Prostate gland (tissue), 2 donors: Measurements from ENCODE around the gene ARFGEF3. TPM values are rescaled to one million over a fixed set of nuclear protein-coding genes. Genes with fewer than 3 reads are reported as not detected.

Experiments
- DNase-seq: peaks from one replicate; pipeline ENCODE4 v3.0.0-alpha.2; 2019; ENCODE audit warnings: low spot score
- H3K27ac ChIP-seq, 2 donors: fragments of 200-600 bp; sonication (generic); 2 replicates each; pipeline ENCODE4 v1.5.1; 2017 to 2019
- H3K27me3 ChIP-seq: fragments of 200-600 bp; sonication (generic); replicated peaks from 2 replicates; pipeline ENCODE4 v1.5.1; 2019; ENCODE audit not compliant: insufficient read depth
- H3K36me3 ChIP-seq, 2 donors: fragments of 200-600 bp; sonication (generic); 1 replicate in 1 of 2; 2 replicates in 1 of 2; pipeline versions ENCODE4 v1.5.1 to v1.8.1; 2017 to 2019
- H3K4me1 ChIP-seq: fragments of 200-600 bp; sonication (generic); replicated peaks from 2 replicates; pipeline ENCODE4 v1.5.1; 2019
- H3K4me3 ChIP-seq, 2 donors: fragments of 200-600 bp; sonication (generic); 2 replicates each; pipeline ENCODE4 v1.5.1; 2017 to 2019
- H3K9me3 ChIP-seq: fragments of 200-600 bp; sonication (generic); 2 replicates; pipeline ENCODE4 v1.5.1; 2017
- POLR2A ChIP-seq: fragments of 450-650 bp; IDR thresholded peaks from one replicate; pipeline ENCODE4 v1.6.1; 2016; ENCODE audit warnings: antibody characterized with exemption, mild to moderate bottlenecking
- POLR2AphosphoS5 ChIP-seq: sonication (generic); formaldehyde crosslinking; IDR thresholded peaks from one replicate; pipeline ENCODE4 v1.6.1; 2017; ENCODE audit warnings: antibody characterized with exemption
- WGBS: methylation state at CpG from one replicate; pipeline ENCODE4 v1.1.5; 2018; 5-methylcytosine and 5-hydroxymethylcytosine counted together
- intact Hi-C: fragments of 100-400 bp; cut with DNase I; formaldehyde crosslinking; loops from one replicate; pipeline ENCODE4 v1.14.2; 2022
- total RNA-seq, 2 donors: library from RNA; depleted of rRNA; stranded (reverse); fragments of >200 nt; gene quantifications; one replicate each; pipeline ENCODE4 v1.1.0, GENCODE V29; 2016
- TF ChIP-seq, protein P1 (sequence below), 4 experiments: fragments of 200-600 bp in 2 of 4; fragments of 450-650 bp in 2 of 4; sonication (generic) in 2 of 4; IDR thresholded peaks; 1 replicate in 3 of 4; 2 replicates in 1 of 4; pipeline ENCODE4 v1.5.1; 2016 to 2019; ENCODE audit warnings: antibody characterized with exemption in 4 of 4, mild to moderate bottlenecking in 2 of 4, moderate library complexity in 2 of 4

Gene ARFGEF3
- total RNA-seq, 2 donors from 2014 or later = 41.0 to 80.1 TPM

DNA sequence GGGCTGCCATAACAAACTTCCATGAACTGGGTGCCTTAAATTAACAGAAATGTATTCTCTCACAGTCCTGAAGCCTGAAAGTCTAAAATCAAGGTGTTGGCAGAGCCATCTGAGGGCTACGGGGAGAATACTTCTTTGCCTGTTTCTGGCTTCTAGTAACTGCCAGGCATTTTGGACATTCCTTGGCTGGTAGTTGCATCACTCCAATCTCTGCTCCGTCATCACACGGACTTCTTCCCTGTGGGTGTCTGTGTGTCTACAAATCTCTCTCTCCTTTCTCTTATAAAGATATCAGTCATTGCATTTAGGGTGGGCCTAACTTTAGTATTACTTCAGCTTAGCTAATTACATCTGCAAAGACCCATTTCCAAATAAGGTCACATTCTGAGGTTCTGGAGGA, 33.6 kb upstream of the ARFGEF3 start:
- Histone ChIP-seq H3K4me3 (no peak overlapping the region), H3K9me3 (no peaks in the 10 kb centered on the region), H3K27me3 (no peaks in the 10 kb centered on the region), H3K27ac (no peak overlapping the region), H3K4me1 (no peaks in the 10 kb centered on the region), H3K36me3 (no peaks in the 10 kb centered on the region)
- intact Hi-C loops = no loop called here
- TF ChIP-seq POLR2AphosphoS5 (no peak), POLR2A (no peak)
- TF ChIP-seq, protein P1, sequence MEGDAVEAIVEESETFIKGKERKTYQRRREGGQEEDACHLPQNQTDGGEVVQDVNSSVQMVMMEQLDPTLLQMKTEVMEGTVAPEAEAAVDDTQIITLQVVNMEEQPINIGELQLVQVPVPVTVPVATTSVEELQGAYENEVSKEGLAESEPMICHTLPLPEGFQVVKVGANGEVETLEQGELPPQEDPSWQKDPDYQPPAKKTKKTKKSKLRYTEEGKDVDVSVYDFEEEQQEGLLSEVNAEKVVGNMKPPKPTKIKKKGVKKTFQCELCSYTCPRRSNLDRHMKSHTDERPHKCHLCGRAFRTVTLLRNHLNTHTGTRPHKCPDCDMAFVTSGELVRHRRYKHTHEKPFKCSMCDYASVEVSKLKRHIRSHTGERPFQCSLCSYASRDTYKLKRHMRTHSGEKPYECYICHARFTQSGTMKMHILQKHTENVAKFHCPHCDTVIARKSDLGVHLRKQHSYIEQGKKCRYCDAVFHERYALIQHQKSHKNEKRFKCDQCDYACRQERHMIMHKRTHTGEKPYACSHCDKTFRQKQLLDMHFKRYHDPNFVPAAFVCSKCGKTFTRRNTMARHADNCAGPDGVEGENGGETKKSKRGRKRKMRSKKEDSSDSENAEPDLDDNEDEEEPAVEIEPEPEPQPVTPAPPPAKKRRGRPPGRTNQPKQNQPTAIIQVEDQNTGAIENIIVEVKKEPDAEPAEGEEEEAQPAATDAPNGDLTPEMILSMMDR (IDR thresholded peaks at IDR 0.05) = no peak
- 89% methylated on average over 3 of the region's 3 CpGs for WGBS
- no peak for DNase-seq

DNA sequence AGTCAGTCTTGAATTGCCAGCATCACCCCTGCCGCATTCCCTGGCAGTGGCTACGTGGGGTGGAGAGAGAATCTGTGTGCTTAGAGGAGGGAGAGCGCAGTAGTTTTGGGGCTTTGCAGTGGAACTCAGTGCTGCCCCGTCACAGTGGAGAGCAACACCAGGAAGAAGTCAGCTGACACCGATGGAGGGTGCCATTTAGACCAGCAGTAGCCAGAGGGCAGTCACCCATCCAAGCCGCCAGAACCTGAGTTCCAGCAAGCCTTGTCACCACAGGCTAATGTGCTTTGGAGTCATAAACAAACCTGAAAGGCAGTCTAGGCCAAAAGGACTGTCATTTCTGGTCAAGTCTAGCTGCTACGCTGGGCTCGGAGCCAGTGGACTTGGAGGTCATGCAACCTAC, 32.5 kb upstream of the ARFGEF3 start:
- Histone ChIP-seq H3K27me3 (no peaks in the 10 kb centered on the region), H3K36me3 (no peaks in the 10 kb centered on the region), H3K27ac (no peak overlapping the region), H3K9me3 (no peaks in the 10 kb centered on the region), H3K4me3 (no peak overlapping the region), H3K4me1 (no peaks in the 10 kb centered on the region)
- 87% methylated on average over 8 of the region's 8 CpGs for WGBS
- no peak for TF ChIP-seq POLR2A
- TF ChIP-seq POLR2AphosphoS5 = no peak
- TF ChIP-seq, protein P1 (IDR thresholded peaks at IDR 0.05) = no peak
- intact Hi-C loops = no loop called here
- DNase-seq = no peak

DNA sequence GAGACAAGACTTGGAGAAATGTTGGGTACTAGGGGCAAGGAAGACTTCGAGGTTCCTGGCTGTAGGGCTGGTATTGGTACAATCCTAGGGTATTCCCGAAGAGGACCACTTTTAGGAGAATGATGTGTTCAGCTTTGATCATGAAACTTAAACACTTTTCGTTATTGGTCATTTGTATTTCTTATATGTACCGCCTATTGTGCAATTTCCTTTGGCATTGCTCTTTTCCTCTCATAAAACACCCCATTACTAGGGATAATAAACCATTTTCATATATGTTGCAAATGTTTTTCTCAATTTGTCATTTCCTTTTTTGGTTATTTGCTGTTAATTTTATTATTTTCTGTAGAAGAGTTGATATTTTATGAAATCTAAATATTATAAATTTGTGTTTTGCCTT, 18.9 kb upstream of the ARFGEF3 start:
- H3K36me3 ChIP-seq = no peaks in the 10 kb centered on the region
- H3K27me3 ChIP-seq = no peaks in the 10 kb centered on the region
- TF ChIP-seq POLR2AphosphoS5 = no peak
- TF ChIP-seq, protein P1 (IDR thresholded peaks at IDR 0.05) = no peak
- no peak for DNase-seq
- intact Hi-C loops = no loop called here
- H3K4me1 ChIP-seq = no peaks in the 10 kb centered on the region
- H3K9me3 ChIP-seq = no peaks in the 10 kb centered on the region
- no peak overlapping the region for H3K27ac ChIP-seq
- 85% methylated on average over 4 of the region's 4 CpGs for WGBS
- no peak overlapping the region for H3K4me3 ChIP-seq

DNA sequence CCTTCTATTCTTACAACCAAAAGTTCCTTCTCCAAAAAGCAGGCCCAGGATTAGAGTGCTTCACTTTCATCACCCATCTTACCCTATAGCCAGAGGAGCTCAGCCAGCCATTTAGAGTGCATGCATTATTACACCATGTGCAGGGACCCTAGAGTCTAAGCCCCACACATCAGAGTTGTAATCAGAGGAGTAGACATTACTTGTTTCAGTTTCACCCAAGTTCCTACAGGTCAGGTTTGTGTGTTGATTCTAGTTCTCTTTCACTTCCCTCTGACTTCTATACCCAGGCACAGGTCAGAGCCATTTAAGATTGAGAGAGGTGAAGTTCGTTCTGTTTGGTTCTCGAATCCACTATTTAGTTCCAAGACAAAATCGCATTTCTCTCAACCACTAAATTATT, 16.3 kb upstream of the ARFGEF3 start:
- 96% methylated on average over 3 of the region's 3 CpGs for WGBS
- H3K27me3 ChIP-seq = no peaks in the 10 kb centered on the region
- no peak overlapping the region for H3K4me3 ChIP-seq
- DNase-seq = no peak
- TF ChIP-seq POLR2A (no peak), POLR2AphosphoS5 (no peak)
- TF ChIP-seq, protein P1 (IDR thresholded peaks at IDR 0.05) = no peak
- no peaks in the 10 kb centered on the region for H3K4me1 ChIP-seq
- intact Hi-C loops = no loop called here
- no peaks in the 10 kb centered on the region for H3K36me3 ChIP-seq
- H3K9me3 ChIP-seq = no peaks in the 10 kb centered on the region
- H3K27ac ChIP-seq = no peak overlapping the region

DNA sequence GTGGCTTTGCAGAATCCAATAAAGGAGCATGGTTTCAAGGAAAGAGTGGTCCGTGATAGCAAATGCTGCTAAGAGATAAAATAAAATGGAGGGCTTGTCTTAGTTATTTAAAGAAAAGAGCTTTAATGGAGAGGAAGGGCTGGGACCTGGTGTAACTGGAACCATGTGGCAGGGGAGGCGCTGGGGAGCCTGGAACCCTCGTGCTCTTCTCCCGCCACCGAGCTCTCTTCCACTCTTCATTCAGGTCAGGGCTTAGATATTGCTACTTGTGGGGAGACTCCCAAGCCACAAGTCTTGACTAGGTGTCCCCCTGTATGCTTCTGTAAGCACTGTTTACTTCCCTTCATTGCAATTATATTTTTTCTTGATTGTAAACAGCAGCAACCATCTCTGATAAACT, 15.2 kb upstream of the ARFGEF3 start:
- no peaks in the 10 kb centered on the region for H3K27me3 ChIP-seq
- H3K27ac ChIP-seq = no peak overlapping the region
- H3K4me1 ChIP-seq = no peaks in the 10 kb centered on the region
- no peaks in the 10 kb centered on the region for H3K9me3 ChIP-seq
- 76% methylated on average over 5 of the region's 5 CpGs for WGBS
- no peak overlapping the region for H3K4me3 ChIP-seq
- H3K36me3 ChIP-seq = no peaks in the 10 kb centered on the region
- TF ChIP-seq POLR2AphosphoS5 (no peak), POLR2A (no peak)
- TF ChIP-seq, protein P1 (IDR thresholded peaks at IDR 0.05) = no peak
- DNase-seq = no peak
- intact Hi-C loops = no loop called here
